Measurements from ENCODE around the gene MSI2.
"Not testable (repeated sequence)": the region's sequence is repeated elsewhere in the genome, so short reads cannot be mapped to it uniquely, and the experiment has no call there.

The MSI2 gene

GRCh38 chr17:57617218-57617617 is 360.9 kb downstream of the MSI2 start:
- no peak for DNase-seq (ENCODE audit: low read depth in 2 of 2)

GRCh38 chr17:57619061-57619937 is 363.0 kb downstream of the MSI2 start:
- DNase-seq (ENCODE audit: low read depth in 2 of 2): no peak

GRCh38 chr17:57620576-57620975 is 364.3 kb downstream of the MSI2 start:
- DNase-seq (ENCODE audit: low read depth in 2 of 2): no peak

- not testable (repeated sequence) for DNase-seq (ENCODE audit: low read depth in 2 of 2)
Observed at GRCh38 chr17:57621791-57622190, 365.5 kb downstream of the MSI2 start.

GRCh38 chr17:57622306-57622682 is 366.0 kb downstream of the MSI2 start:
- no peak for DNase-seq (ENCODE audit: low read depth in 2 of 2)

GRCh38 chr17:57622683-57623433 is 366.5 kb downstream of the MSI2 start:
- DNase-seq (ENCODE audit: low read depth in 2 of 2): no peak

- DNase-seq (ENCODE audit: low read depth in 2 of 2): no peak
Observed at GRCh38 chr17:57623620-57624019, 367.3 kb downstream of the MSI2 start.

- no peak for DNase-seq (ENCODE audit: low read depth in 2 of 2)
Observed at GRCh38 chr17:57624386-57624785, 368.1 kb downstream of the MSI2 start.

GRCh38 chr17:57625511-57625910 is 369.2 kb downstream of the MSI2 start:
- no peak for DNase-seq (ENCODE audit: low read depth in 2 of 2)

GRCh38 chr17:57625957-57626356 is 369.6 kb downstream of the MSI2 start:
- no peak for DNase-seq (ENCODE audit: low read depth in 2 of 2)

GRCh38 chr17:57626520-57627210 is 370.3 kb downstream of the MSI2 start:
- DNase-seq (ENCODE audit: low read depth in 2 of 2): no peak

GRCh38 chr17:57627591-57627990 is 371.3 kb downstream of the MSI2 start:
- DNase-seq (ENCODE audit: low read depth in 2 of 2): no peak

- no peak for DNase-seq (ENCODE audit: low read depth in 2 of 2)
Observed at GRCh38 chr17:57628421-57628820, 372.1 kb downstream of the MSI2 start.

- no peak for DNase-seq (ENCODE audit: low read depth in 2 of 2)
Observed at GRCh38 chr17:57629470-57629869, 373.1 kb downstream of the MSI2 start.

GRCh38 chr17:57629886-57630285 is 373.6 kb downstream of the MSI2 start:
- no peak for DNase-seq (ENCODE audit: low read depth in 2 of 2)

- DNase-seq (ENCODE audit: low read depth in 2 of 2): no peak
Observed at GRCh38 chr17:57630736-57631135, 374.4 kb downstream of the MSI2 start.

GRCh38 chr17:57631871-57632270 is 375.5 kb downstream of the MSI2 start:
- DNase-seq (ENCODE audit: low read depth in 2 of 2): no peak

GRCh38 chr17:57632294-57632693 is 376.0 kb downstream of the MSI2 start:
- DNase-seq (ENCODE audit: low read depth in 2 of 2): no peak

- no peak for DNase-seq (ENCODE audit: low read depth in 2 of 2)
Observed at GRCh38 chr17:57633236-57633635, 376.9 kb downstream of the MSI2 start.

- no peak for DNase-seq (ENCODE audit: low read depth in 2 of 2)
Observed at GRCh38 chr17:57634713-57635465, 378.6 kb downstream of the MSI2 start.

GRCh38 chr17:57636274-57636673 is 380.0 kb downstream of the MSI2 start:
- DNase-seq (ENCODE audit: low read depth in 2 of 2): no peak

All from stimulated activated CD8-positive, alpha-beta memory T cell treated with anti-CD3 and anti-CD28 coated beads, Interleukin-15, amount 100 ng/mL, for 48 hours (primary cell).